SH-SY5Y (cell line): ENCODE measurements around the gene CAMTA1.

Source experiments
- GATA2 ChIP-seq: IDR thresholded peaks from 2 replicates; pipeline ENCODE4 v1.6.1; 2011; ENCODE audit warnings: mild to moderate bottlenecking, low read depth, low read length
- GATA3 ChIP-seq: IDR thresholded peaks from 2 replicates; pipeline ENCODE4 v1.6.1; 2011; ENCODE audit warnings: low read depth, mild to moderate bottlenecking, low read length, moderate library complexity

CAMTA1 gene

GRCh38 chr1:7366286-7366954, 581.2 kb downstream of the CAMTA1 start:
- TF ChIP-seq GATA2 (no peak), GATA3 (no peak)

GRCh38 chr1:7366955-7367665, 581.9 kb downstream of the CAMTA1 start:
- TF ChIP-seq GATA3 (no peak), GATA2 (no peak)

DNA sequence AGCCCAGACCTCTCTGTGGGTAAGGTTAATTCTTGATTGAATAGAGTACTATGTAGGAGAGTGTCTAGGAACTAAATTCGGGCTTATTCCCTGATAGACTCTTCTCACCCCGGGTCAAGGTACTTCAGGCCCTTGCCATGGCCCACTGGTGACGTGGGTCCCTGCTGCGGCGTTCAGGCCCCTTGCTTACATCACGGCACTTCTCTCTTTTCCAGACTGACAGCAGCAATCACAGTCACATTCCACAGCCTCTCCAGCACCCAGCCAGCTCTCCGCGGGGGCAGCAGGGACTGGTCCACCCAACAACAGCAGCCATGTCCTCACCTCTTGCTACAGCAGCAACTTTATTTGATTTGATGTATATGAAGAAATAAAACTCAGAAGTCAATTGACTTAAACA, 584.6 kb downstream of the CAMTA1 start:
- TF ChIP-seq GATA3 (no peak), GATA2 (no peak)

DNA sequence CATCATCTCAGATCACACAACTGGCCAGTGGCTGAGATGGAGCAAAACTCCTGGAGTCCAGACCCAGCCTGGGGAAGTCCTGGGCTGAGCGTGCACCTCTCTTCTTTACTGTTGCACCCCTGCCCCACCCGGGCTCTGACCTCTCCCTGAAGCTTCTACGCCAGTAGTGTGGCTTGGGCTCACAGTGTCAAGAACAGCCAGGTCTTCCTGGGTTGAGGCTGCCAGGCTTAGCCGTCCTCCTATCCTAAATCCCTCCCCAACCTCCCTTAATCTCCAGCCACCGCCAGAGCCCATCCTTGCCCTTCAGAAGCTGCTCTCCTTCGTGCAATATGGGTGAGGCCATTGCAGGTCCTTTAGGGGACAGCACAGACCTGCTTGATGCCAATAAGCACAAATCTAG, 586.7 kb downstream of the CAMTA1 start:
- TF ChIP-seq GATA3, result no peak
- no peak for TF ChIP-seq GATA2

DNA sequence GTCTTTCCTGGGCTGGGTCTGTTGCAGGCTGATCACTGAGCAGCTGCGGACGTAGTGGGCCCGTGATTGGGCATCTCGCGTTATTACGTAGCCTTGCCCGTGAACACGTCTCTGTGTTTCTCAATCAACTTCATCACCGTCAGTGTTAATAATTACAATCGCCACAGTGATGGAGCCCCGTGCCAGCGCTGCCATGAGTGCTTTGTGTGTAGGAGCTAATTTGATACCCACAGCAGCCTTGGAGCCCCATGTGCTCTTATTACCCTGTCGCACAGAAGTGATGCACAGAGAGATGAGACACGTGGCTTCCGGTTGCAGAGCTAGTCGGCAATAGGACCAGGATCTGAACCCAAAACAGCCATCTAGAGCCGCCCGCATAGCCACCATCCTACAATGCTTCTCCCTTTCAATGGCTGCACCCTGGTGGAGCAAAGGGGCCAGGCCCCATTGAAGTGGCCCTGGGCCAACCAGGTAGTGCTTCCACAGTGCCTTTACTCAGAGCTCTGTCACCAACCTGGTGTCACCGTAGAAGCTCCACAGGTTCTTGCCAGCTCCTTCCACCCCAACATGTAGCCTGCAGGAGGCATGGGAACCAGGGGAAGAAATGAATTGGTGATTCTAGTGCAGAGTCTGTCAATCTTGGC, 587.3 kb downstream of the CAMTA1 start:
- TF ChIP-seq GATA2, result no peak
- TF ChIP-seq GATA3, result no peak

- TF ChIP-seq GATA3 (no peak), GATA2 (no peak)
Observed at GRCh38 chr1:7373251-7373650, 588.0 kb downstream of the CAMTA1 start.

DNA sequence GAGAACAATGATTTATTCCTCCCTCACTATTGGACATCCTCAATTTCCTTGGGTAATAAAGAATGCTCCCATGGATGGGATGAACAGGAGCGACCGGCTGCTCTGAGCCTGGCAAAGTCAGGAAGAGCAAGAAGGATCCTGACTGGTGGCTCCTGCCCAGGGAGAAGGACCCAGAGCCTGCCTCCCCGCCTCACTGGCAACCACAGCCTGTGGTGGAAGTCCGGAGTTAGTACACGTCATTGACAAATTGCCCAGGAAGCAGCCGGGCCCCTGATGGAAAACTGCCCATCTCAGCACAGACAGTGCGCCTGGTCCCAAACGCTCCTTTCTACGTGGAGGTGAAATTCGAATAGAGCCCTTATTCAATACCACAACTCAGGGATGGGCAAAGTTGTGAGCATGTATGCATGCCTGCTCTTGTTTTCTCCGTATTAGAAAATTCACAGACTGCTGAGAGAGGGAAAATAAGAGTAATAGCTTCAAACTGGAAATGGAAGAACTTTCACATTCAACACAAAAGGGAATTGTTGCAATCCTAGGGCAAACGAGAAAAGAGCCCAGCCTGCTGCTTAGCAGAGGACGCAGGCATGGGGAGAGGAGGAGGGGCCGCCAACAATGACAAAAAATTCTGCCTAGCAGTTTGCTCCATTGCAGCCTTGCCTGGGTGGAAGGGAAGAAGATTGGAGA, 588.8 kb downstream of the CAMTA1 start:
- TF ChIP-seq GATA2 (no peak), GATA3 (no peak)

DNA sequence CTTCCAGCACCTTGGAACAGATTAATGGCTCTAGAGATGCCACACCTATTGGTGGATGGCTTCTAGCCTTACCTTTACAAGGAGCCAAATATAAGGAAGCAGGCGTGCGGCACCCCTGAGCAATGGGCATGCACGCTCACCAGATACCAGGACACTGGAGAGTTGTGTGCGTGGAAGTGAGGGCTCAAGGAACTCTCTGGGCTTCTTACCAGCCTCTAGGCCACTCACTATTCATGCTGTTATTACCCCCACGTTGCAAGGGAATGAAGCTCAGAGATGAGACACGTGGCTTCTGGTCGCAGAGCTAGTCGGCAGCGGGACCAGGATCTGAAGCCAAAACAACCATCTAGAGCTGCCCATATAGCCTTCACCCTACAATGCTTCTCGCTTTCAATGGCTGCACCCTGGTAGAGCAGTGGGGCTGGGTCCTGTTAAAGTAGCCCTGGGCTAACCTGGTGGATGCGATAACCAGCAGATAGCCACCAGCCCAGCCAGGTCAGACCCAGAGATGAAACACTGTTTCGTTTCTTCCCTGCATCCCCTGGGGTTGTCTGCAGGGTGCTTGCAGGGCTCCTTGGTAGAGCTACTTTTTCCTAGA, 589.4 kb downstream of the CAMTA1 start:
- TF ChIP-seq GATA2, result no peak

DNA sequence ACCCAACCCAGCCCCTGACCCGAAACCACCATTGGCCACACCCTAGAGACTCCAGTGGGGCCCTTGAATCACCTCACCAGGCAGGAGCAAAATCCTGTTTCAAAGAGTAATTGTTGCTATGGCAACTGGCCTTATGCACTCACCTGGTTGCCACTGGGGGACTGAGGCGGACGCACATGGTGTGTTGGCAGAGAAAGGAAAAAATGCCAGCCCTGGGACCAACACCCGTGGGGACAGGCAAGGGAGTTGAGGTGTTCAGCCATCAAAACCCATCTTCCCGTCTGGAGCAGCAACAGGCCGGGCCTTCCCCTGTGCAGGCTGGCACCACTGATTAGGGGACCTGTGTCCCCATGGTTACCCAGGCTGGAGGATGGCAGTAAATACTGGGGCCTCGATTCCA, 590.1 kb downstream of the CAMTA1 start:
- TF ChIP-seq GATA2 (no peak), GATA3 (no peak)

DNA sequence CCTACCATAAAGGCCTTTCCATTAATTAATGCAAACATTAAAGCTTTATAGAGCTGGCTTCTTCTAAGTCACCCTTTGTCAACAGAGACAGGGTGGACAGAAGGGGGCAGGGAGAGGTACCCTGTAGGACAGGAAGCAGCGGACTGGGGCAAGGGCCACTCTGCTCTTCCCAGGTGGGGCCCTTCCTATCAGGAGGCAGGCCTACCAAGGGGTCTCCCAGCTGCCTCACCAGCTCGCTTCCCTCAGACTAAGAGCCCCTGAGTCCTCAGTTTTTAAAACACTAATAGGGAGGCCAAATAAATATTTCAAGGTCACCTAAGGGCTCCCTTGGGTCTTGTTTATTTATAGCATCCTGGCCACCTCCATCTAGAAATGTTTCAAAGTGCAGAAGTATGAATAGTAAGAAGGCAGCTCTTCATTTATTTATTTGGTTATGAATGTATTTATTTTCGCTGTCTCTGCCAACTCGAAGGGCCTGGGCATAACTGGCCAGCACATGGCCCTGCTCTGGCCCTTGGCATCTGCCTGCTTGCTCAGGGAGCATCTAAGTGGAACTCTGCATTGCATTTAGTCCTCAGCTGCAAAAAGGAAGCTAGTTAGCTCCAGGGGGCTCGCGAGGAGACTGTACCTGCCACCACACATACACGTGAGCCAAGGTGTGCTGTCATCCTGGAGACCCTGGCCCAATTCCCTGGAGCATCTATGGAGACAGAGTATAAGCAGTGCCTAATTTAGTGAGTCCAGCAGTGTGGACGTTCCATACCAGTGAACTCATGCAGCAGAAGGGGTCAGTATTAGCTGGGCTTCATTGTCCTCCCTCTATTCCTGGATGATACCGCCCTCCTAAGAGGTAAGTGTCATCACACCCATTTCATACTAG, 590.8 kb downstream of the CAMTA1 start:
- TF ChIP-seq GATA2, result no peak
- no peak for TF ChIP-seq GATA3

DNA sequence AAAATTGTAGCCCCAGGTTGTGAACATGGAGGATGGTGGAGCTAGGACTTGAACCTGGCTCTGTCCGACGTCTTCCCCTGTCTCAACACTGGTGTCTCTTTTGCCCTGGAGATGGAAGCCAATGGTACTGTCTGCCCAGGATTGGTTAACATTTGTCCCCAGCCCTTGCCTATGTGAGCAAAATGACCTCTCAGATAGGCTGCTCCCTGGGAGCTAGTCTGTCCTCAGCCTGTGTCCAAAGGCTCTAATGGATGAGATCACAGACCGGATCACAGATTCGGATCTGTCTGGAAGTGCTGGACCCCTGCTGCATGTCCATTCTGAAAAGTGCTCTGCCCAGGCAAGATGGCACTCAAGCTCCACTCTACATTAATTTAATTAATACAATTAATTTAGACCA, 591.4 kb downstream of the CAMTA1 start:
- no peak for TF ChIP-seq GATA2
- no peak for TF ChIP-seq GATA3

DNA sequence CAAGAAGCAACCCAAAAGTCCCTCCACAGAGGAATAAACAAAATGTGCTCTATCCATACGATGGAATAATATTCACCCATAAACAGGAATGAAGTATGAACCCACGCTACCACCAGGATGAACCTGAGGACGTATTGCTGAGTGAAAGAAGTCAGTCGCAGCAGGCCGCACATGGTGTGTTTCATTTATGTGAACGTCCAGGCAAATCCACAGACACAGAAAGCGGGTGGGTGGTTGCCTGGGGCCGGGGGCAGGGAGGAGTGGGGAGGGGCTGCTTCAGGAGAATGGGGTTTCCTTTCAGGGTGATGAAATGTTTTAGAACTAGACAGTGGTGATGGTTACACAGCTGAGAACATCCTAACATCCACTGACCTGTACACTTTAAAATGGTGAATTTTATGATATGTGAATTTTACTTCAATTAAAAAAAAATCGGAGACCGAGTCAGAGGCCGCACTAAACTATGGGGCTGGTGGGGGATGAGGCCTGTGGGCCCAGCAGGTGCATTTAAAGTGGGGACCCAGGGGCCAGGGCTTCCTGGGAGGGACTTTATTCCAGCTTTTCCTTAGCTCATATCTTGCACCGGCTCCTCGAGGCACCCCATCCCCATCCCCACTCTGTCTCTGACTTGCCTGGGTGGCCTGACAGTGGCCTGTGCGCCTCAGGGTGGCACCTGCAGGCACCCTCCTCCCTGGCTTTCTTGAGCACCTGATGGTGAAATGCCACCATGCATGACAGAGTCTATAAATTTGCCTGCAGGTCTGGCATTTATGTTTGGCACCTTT, 593.3 kb downstream of the CAMTA1 start:
- TF ChIP-seq GATA2 (no peak), GATA3 (no peak)
